ENCODE results near the gene CECR2.

DNA sequence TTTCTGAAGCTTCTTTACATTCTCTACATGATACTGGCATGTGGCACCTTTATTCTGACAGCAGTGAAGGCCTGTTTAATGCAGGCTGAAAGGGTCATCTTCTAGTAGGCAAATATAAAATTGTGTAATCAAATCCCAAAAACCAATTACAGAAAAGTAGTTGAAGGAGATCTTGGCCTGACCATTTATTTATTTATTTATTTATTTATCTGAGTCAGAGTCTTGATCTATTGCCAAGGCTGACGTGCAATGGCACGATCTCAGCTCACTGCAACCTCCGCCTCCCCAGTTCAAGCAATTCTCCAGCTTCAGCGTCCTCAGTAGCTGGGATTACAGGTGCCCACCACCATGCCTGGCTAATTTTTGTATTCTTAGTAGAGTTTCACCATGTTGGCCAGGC, 22.7 kb upstream of the CECR2 start:
- TF ChIP-seq, protein P1, sequence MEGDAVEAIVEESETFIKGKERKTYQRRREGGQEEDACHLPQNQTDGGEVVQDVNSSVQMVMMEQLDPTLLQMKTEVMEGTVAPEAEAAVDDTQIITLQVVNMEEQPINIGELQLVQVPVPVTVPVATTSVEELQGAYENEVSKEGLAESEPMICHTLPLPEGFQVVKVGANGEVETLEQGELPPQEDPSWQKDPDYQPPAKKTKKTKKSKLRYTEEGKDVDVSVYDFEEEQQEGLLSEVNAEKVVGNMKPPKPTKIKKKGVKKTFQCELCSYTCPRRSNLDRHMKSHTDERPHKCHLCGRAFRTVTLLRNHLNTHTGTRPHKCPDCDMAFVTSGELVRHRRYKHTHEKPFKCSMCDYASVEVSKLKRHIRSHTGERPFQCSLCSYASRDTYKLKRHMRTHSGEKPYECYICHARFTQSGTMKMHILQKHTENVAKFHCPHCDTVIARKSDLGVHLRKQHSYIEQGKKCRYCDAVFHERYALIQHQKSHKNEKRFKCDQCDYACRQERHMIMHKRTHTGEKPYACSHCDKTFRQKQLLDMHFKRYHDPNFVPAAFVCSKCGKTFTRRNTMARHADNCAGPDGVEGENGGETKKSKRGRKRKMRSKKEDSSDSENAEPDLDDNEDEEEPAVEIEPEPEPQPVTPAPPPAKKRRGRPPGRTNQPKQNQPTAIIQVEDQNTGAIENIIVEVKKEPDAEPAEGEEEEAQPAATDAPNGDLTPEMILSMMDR (IDR thresholded peaks at IDR 0.05; ENCODE audit: borderline replicate concordance, extremely low read depth, low read length, poor library complexity, severe bottlenecking) = no peak
- no peak for TF ChIP-seq EZH2 (IDR thresholded peaks at IDR 0.05; ENCODE audit: borderline replicate concordance, low read depth, low read length, severe bottlenecking)
